ENCODE results near the gene DRAP1.
"Not testable (repeated sequence)": the region's sequence is repeated elsewhere in the genome, so short reads cannot be mapped to it uniquely, and the experiment has no call there.

DNA sequence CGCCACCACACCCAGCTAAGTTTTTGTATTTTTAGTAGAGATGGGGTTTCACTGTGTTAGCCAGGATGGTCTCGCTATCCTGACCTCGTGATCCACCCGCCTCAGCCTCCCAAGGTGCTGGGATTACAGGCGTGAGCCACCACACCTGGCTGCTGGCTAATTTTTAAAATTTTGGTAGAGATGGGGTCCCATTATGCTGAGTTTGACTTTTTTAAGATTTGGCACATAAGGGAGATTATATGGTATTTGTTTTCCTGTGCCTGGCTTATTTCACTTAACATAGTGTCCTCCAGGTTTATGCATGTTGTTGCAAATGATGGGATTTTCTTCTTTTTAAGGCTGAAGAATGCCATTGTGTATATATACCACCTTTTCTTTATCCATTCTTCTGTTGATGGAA lies 31.5 kb downstream of the DRAP1 start:
- TF ChIP-seq, protein P1, sequence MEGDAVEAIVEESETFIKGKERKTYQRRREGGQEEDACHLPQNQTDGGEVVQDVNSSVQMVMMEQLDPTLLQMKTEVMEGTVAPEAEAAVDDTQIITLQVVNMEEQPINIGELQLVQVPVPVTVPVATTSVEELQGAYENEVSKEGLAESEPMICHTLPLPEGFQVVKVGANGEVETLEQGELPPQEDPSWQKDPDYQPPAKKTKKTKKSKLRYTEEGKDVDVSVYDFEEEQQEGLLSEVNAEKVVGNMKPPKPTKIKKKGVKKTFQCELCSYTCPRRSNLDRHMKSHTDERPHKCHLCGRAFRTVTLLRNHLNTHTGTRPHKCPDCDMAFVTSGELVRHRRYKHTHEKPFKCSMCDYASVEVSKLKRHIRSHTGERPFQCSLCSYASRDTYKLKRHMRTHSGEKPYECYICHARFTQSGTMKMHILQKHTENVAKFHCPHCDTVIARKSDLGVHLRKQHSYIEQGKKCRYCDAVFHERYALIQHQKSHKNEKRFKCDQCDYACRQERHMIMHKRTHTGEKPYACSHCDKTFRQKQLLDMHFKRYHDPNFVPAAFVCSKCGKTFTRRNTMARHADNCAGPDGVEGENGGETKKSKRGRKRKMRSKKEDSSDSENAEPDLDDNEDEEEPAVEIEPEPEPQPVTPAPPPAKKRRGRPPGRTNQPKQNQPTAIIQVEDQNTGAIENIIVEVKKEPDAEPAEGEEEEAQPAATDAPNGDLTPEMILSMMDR (conservative IDR thresholded peaks at IDR 0.05): not testable (repeated sequence)
- not testable (repeated sequence) for TF ChIP-seq ZFX (IDR thresholded peaks at IDR 0.05)

Data from C4-2B (cell line).